IPS-18c (cell line): ENCODE data around the gene QSOX1.

Experiments used
- H3K4me3 ChIP-seq: 2 replicates; pipeline ENCODE4 v1.7.0; 2013; ENCODE audit warnings: low read depth, mild to moderate bottlenecking, low read length, moderate library complexity; ENCODE audit not compliant: insufficient read depth
- H3K9me3 ChIP-seq: one replicate; pipeline ENCODE4 v1.6.1; 2013; ENCODE audit warnings: mild to moderate bottlenecking, low read length, moderate library complexity; ENCODE audit not compliant: control insufficient read depth, insufficient read depth

The QSOX1 gene

DNA sequence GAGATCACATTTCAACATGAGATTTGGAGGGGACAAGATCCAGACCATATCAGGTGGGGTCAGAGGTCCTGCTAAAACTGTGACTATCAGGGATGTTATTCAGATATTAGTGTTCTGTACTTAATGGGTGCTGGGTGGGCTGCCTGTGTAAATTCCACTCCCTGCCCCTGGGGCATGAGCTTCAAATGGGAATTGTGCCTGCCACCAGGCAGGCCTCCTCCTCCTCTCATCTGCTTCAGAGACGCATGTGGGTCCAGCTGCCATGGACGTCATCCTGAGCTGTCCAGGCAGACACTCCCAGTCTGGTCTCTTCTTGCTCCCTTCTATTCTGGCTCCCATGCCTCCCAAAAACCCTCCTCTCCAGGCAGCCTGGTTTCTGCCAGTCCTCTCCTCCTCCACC, 10.4 kb downstream of the QSOX1 start:
- Histone ChIP-seq H3K9me3 (no peaks in the 10 kb centered on the region), H3K4me3 (no peak overlapping the region)

GRCh38 chr1:180165509-180166435, 11.1 kb downstream of the QSOX1 start:
- no peak overlapping the region for H3K4me3 ChIP-seq
- no peaks in the 10 kb centered on the region for H3K9me3 ChIP-seq

GRCh38 chr1:180166436-180166800, 11.7 kb downstream of the QSOX1 start:
- no peaks in the 10 kb centered on the region for H3K9me3 ChIP-seq
- H3K4me3 ChIP-seq: no peak overlapping the region

DNA sequence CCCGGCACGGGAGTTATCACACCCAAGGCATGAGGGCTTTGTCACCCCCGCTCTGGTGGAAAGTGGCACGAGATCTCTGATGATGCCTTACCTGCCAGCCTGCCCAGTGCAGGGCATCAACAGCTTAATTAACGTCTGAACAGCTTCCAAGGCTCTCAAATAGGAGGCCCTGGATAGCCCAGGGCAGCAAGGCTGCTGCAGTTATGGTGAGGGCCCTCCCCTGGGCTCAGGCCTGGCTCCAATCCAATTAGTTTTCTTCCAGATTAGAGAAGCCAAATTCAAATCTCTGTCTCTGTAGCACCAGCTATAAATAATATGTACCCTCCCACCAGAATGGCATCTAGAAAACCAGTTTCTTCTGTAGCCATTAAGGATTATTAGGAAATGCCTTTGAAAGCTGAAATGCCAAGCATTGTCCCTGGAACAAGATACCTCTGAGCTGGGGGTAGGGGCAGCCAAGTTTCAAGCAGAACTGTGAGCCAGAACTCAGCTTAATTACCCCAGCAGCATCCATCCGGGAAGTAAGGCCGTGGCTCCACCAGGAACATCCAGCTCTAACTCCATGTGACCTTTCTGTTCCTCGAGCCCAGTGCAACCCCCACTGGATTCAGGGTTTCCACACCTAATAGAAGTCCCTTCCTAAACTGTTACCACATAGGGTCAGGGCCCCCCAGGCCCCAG, 12.5 kb downstream of the QSOX1 start:
- no peak overlapping the region for H3K4me3 ChIP-seq
- H3K9me3 ChIP-seq: no peaks in the 10 kb centered on the region

GRCh38 chr1:180167721-180168467, 13.2 kb downstream of the QSOX1 start:
- Histone ChIP-seq H3K9me3 (no peaks in the 10 kb centered on the region), H3K4me3 (no peak overlapping the region)

- H3K9me3 ChIP-seq: no peaks in the 10 kb centered on the region
- H3K4me3 ChIP-seq: no peak overlapping the region
Observed at GRCh38 chr1:180168786-180169639, 14.3 kb downstream of the QSOX1 start.

DNA sequence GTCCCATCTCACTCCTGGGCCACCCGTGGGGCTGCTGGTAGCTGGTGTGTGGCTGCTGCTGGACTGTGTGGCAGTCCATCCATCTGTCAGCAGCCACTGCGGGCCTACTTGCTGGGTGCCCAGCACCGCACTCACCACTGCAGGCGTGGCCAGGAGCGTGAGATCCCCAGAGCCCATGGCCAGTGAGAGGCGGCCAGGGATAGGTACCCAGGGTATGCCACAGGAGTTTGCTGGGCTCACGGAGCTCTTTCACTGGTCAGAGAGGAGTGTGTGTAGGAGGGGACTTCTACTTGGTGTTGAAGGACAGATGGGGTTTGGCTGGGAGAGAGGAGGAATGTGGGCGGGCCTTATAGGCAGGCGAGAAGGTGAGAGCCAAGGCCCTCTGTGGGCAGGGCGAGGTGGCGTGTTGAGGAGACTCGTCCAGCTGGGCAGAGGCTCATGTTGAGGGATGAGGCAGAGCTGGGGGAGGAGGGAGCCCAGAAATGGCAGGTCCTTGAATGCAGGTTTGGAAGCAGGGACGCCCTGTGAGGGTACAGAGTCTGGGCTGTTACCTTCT, 15.0 kb downstream of the QSOX1 start:
- Histone ChIP-seq H3K4me3 (no peak overlapping the region), H3K9me3 (no peaks in the 10 kb centered on the region)

GRCh38 chr1:180170546-180171151, 16.0 kb downstream of the QSOX1 start:
- Histone ChIP-seq H3K9me3 (no peaks in the 10 kb centered on the region), H3K4me3 (no peak overlapping the region)

DNA sequence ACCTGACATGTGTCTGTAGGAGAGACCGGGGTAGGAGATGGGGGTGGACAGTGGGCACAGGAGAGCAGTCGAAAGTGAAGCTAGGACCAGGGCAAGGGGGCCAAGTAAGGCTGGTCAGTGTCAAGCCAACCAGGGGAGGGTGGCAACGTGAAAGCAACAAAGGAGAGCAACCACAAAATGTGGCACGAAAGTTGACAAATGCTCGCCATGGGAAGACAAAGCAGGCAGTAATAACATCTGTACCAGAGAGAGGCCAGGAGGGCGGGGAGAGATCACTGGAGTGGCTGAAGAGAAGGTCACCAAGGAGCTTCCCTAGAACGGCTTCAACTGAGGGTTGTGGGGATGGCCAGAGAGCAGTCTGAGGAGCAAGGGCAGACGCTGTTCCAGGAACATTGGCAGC, 17.0 kb downstream of the QSOX1 start:
- Histone ChIP-seq H3K4me3 (no peak overlapping the region), H3K9me3 (no peaks in the 10 kb centered on the region)

DNA sequence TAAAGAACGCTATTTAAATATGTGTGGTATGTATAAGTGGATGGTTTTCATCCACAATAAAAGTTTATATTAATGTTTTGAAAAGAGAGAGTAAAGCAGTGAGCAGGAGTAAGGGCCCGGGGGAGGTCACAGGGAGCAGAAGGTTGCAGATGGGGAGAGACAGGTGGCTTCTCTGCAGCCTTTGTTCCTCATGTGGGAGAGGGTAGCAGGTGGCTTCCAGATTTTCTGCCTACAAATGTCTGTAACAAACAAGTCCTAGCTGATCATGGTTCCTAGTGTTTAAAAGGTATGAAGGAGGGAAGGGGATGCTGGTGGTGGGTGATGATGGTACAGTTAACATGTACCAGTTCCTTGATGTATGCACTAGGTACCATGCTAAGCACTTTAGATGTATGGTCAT, 18.8 kb downstream of the QSOX1 start:
- Histone ChIP-seq H3K4me3 (no peak overlapping the region), H3K9me3 (no peaks in the 10 kb centered on the region)

- Histone ChIP-seq H3K4me3 (no peak overlapping the region), H3K9me3 (no peaks in the 10 kb centered on the region)
Observed at GRCh38 chr1:180173952-180174351, 19.3 kb downstream of the QSOX1 start.

DNA sequence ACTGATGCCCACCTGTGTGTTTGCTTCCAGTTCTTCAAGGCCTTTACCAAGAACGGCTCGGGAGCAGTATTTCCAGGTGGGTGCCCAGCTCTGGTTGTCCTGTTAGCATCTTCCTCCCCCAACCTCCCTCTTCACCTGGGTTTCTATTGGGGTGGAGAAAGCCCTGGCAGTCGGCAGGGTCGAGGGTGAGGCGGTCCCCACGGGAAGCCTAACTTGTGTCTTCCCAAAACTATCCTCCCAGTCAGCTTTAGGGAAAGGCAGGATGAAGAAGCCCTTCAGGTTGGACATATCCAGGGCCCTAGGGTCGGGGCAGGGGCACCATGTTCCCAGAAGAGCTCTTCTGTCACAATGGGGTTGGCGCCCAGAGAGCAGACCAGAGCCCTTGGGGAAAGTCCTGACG, 20.6 kb downstream of the QSOX1 start:
- no peaks in the 10 kb centered on the region for H3K9me3 ChIP-seq
- no peak overlapping the region for H3K4me3 ChIP-seq

- H3K9me3 ChIP-seq: no peaks in the 10 kb centered on the region
- H3K4me3 ChIP-seq: no peak overlapping the region
Observed at GRCh38 chr1:180175806-180176205, 21.1 kb downstream of the QSOX1 start.

GRCh38 chr1:180176965-180177364, 22.3 kb downstream of the QSOX1 start:
- Histone ChIP-seq H3K9me3 (no peaks in the 10 kb centered on the region), H3K4me3 (no peak overlapping the region)

DNA sequence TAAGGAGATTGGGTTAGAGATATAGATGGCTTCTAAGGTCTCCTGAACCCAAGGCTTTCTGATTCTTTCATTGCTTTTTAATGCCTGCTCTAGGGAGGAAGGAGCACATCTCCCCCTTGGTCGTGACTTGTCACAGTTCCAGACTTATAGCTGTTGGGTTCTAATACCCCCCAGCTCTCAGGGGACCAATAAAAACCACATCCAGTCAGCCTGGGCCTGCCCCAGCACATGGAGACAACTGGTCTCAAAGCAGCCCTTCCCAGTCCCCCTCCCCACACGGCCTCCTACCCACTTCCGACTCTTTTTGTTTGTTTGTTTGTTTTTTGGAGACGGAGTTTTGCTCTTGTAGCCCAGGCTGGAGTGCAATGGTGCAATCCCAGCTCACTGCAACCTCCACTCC, 23.3 kb downstream of the QSOX1 start:
- Histone ChIP-seq H3K4me3 (no peak overlapping the region), H3K9me3 (no peaks in the 10 kb centered on the region)

DNA sequence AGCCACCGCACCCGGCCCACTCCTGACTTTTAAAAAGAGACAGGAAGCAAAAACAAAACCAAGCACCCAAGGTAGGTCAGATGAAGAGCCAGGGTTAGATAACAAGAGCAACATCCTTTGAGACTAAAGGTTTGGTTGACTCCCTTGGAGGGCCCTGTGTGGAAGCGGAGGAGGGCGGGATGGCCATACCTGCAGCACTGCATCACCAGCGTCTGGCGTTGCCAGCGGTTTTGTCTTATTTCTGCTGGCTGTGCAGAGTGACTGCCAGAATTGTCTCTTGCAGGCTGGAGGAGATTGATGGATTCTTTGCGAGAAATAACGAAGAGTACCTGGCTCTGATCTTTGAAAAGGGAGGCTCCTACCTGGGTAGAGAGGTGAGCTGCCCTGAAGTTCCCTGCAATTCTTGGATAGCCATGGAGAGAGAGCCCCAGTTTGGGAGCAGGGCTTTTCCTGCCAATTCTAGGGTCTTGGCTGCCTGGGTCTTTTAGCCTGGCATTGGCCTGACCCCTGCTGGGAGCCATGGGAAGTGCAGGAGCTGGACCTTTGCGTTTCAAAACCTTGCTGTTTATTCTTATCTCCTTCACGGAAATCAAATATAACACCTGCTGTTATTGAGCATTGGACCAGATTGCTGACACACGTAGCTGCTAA, 24.0 kb downstream of the QSOX1 start:
- no peak overlapping the region for H3K4me3 ChIP-seq
- H3K9me3 ChIP-seq: no peaks in the 10 kb centered on the region
